ENCODE results near the gene RAI1. TPM values are rescaled to one million over a fixed set of nuclear protein-coding genes. Genes with fewer than 3 reads are reported as not detected.

RAI1 gene
- total RNA-seq, 4 donors from 2014 or later, result 12.8 to 51.2 (median 47.6) TPM

GRCh38 chr17:17696882-17697633 lies 15.8 kb downstream of the RAI1 start:
- H3K27ac ChIP-seq, result peak overlapping the region in 2 of 4 donors; percentile 4 to 29
- H3K9me3 ChIP-seq, result no peaks in the 10 kb centered on the region
- H3K36me3 ChIP-seq, result no peaks in the 10 kb centered on the region
- H3K4me3 ChIP-seq, result no peak overlapping the region
- H3K4me1 ChIP-seq, result peaks cover 8 to 73% (median 9%) of the 10 kb centered on the region in 4 donors
- no peaks in the 10 kb centered on the region for H3K27me3 ChIP-seq
- no peak for TF ChIP-seq POLR2A (IDR thresholded peaks at IDR 0.05)
- TF ChIP-seq CTCF (IDR thresholded peaks at IDR 0.05), result no peak
- no peak for DNase-seq

GRCh38 chr17:17698371-17698770 lies 17.1 kb downstream of the RAI1 start:
- Histone ChIP-seq H3K27ac (peak overlapping the region in 1 of 4 donors; percentile 53), H3K27me3 (no peaks in the 10 kb centered on the region), H3K9me3 (no peaks in the 10 kb centered on the region), H3K4me3 (no peak overlapping the region), H3K36me3 (no peaks in the 10 kb centered on the region), H3K4me1 (peaks cover 6 to 70% (median 9%) of the 10 kb centered on the region in 4 donors)
- DNase-seq, result no peak
- TF ChIP-seq CTCF (IDR thresholded peaks at IDR 0.05) (no peak), POLR2A (IDR thresholded peaks at IDR 0.05) (no peak)

- no peaks in the 10 kb centered on the region for H3K36me3 ChIP-seq
- TF ChIP-seq POLR2A (IDR thresholded peaks at IDR 0.05) (no peak), CTCF (IDR thresholded peaks at IDR 0.05) (no peak)
- peak overlapping the region in 2 of 4 donors; percentile 37 to 53 for H3K27ac ChIP-seq
- H3K9me3 ChIP-seq, result no peaks in the 10 kb centered on the region
- H3K4me1 ChIP-seq, result peaks cover 3 to 65% (median 6%) of the 10 kb centered on the region in 4 donors
- DNase-seq, result no peak
- no peaks in the 10 kb centered on the region for H3K27me3 ChIP-seq
- no peak overlapping the region for H3K4me3 ChIP-seq
These were observed 17.7 kb downstream of the RAI1 start for GRCh38 chr17:17698869-17699351.

GRCh38 chr17:17699491-17699890 lies 18.2 kb downstream of the RAI1 start:
- peaks cover 0 to 60% (median 2%) of the 10 kb centered on the region in 4 donors for H3K4me1 ChIP-seq
- no peak for TF ChIP-seq CTCF (IDR thresholded peaks at IDR 0.05)
- no peak for TF ChIP-seq POLR2A (IDR thresholded peaks at IDR 0.05)
- no peak for DNase-seq
- peak overlapping the region in 1 of 4 donors; percentile 53 for H3K27ac ChIP-seq
- H3K36me3 ChIP-seq, result no peaks in the 10 kb centered on the region
- H3K9me3 ChIP-seq, result no peaks in the 10 kb centered on the region
- H3K4me3 ChIP-seq, result no peak overlapping the region
- no peaks in the 10 kb centered on the region for H3K27me3 ChIP-seq

- no peaks in the 10 kb centered on the region for H3K9me3 ChIP-seq
- TF ChIP-seq CTCF (IDR thresholded peaks at IDR 0.05), result no peak
- TF ChIP-seq POLR2A (IDR thresholded peaks at IDR 0.05), result no peak
- H3K27me3 ChIP-seq, result no peaks in the 10 kb centered on the region
- DNase-seq, result peak in 1 of 3 donors; percentile 65
- H3K27ac ChIP-seq, result peak overlapping the region in 2 of 4 donors; percentile 28 to 46
- H3K4me3 ChIP-seq, result peak overlapping the region; percentile 17 to 53 (median 43)
- H3K4me1 ChIP-seq, result peaks cover 0 to 56% (median 2%) of the 10 kb centered on the region in 4 donors
- H3K36me3 ChIP-seq, result no peaks in the 10 kb centered on the region
These were observed 19.2 kb downstream of the RAI1 start for GRCh38 chr17:17700251-17700969.
